HEK293 (cell line): ENCODE data around the gene CPXM1.

Experiments used
- KLF9 ChIP-seq: fragments of 450-650 bp; formaldehyde crosslinking; IDR thresholded peaks from 2 replicates; pipeline ENCODE4 v1.5.1; 2016; ENCODE audit warnings: missing biosample characterization, missing genetic modification characterization, low read depth
- MZF1 ChIP-seq: fragments of 450-650 bp; formaldehyde crosslinking; IDR thresholded peaks from 2 replicates; pipeline ENCODE4 v1.5.1; 2017; ENCODE audit warnings: missing biosample characterization, missing genetic modification characterization, borderline replicate concordance
- YY1 ChIP-seq: fragments of 450-650 bp; formaldehyde crosslinking; IDR thresholded peaks from 2 replicates; pipeline ENCODE4 v1.5.1; 2018; ENCODE audit warnings: missing biosample characterization, missing genetic modification characterization
- ZBTB17 ChIP-seq: fragments of 450-650 bp; formaldehyde crosslinking; IDR thresholded peaks from 2 replicates; pipeline ENCODE4 v1.5.1; 2016; ENCODE audit warnings: missing biosample characterization, missing genetic modification characterization
- ZNF175 ChIP-seq: fragments of 450-650 bp; formaldehyde crosslinking; IDR thresholded peaks from 2 replicates; pipeline ENCODE4 v1.5.1; 2016; ENCODE audit warnings: missing biosample characterization, missing genetic modification characterization
- ZNF529 ChIP-seq: fragments of 450-650 bp; formaldehyde crosslinking; IDR thresholded peaks from 2 replicates; pipeline ENCODE4 v1.5.1; 2017; ENCODE audit warnings: missing genetic modification characterization, missing biosample characterization; ENCODE audit not compliant: insufficient replicate concordance
- ZNF558 ChIP-seq: fragments of 450-650 bp; formaldehyde crosslinking; IDR thresholded peaks from 2 replicates; pipeline ENCODE4 v1.5.1; 2016; ENCODE audit warnings: missing biosample characterization, missing genetic modification characterization
- ZNF670 ChIP-seq: fragments of 450-650 bp; formaldehyde crosslinking; IDR thresholded peaks from 2 replicates; pipeline ENCODE4 v1.5.1; 2016; ENCODE audit warnings: missing biosample characterization, missing genetic modification characterization, low read depth
- ZSCAN23 ChIP-seq: fragments of 450-650 bp; formaldehyde crosslinking; IDR thresholded peaks from 2 replicates; pipeline ENCODE4 v1.5.1; 2016; ENCODE audit warnings: missing biosample characterization, missing genetic modification characterization
- TF ChIP-seq, protein P1 (sequence below): IDR thresholded peaks from 2 replicates; pipeline ENCODE4 v1.6.1; 2011; ENCODE audit warnings: mild to moderate bottlenecking, low read depth, low read length, borderline replicate concordance
- TF ChIP-seq, protein P2 (sequence below): fragments of 450-650 bp; formaldehyde crosslinking; IDR thresholded peaks from 2 replicates; pipeline ENCODE4 v1.5.1; 2016; ENCODE audit warnings: missing biosample characterization, missing genetic modification characterization
- TF ChIP-seq, protein P3 (sequence below): fragments of 450-650 bp; formaldehyde crosslinking; IDR thresholded peaks from 2 replicates; pipeline ENCODE4 v1.5.1; 2016; ENCODE audit warnings: missing biosample characterization, missing genetic modification characterization, borderline replicate concordance

- TF ChIP-seq, protein P1, sequence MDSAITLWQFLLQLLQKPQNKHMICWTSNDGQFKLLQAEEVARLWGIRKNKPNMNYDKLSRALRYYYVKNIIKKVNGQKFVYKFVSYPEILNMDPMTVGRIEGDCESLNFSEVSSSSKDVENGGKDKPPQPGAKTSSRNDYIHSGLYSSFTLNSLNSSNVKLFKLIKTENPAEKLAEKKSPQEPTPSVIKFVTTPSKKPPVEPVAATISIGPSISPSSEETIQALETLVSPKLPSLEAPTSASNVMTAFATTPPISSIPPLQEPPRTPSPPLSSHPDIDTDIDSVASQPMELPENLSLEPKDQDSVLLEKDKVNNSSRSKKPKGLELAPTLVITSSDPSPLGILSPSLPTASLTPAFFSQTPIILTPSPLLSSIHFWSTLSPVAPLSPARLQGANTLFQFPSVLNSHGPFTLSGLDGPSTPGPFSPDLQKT: no peak
- TF ChIP-seq KLF9 (tag by site-specific recombination): no peak
- TF ChIP-seq MZF1 (tag by site-specific recombination): no peak
- TF ChIP-seq, protein P2, sequence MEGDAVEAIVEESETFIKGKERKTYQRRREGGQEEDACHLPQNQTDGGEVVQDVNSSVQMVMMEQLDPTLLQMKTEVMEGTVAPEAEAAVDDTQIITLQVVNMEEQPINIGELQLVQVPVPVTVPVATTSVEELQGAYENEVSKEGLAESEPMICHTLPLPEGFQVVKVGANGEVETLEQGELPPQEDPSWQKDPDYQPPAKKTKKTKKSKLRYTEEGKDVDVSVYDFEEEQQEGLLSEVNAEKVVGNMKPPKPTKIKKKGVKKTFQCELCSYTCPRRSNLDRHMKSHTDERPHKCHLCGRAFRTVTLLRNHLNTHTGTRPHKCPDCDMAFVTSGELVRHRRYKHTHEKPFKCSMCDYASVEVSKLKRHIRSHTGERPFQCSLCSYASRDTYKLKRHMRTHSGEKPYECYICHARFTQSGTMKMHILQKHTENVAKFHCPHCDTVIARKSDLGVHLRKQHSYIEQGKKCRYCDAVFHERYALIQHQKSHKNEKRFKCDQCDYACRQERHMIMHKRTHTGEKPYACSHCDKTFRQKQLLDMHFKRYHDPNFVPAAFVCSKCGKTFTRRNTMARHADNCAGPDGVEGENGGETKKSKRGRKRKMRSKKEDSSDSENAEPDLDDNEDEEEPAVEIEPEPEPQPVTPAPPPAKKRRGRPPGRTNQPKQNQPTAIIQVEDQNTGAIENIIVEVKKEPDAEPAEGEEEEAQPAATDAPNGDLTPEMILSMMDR (tag by site-specific recombination): no peak
- TF ChIP-seq ZNF670 (tag by site-specific recombination): no peak
- no peak for TF ChIP-seq ZNF558 (tag by site-specific recombination)
- TF ChIP-seq ZNF529 (tag by site-specific recombination): no peak
- TF ChIP-seq ZBTB17: no peak
- no peak for TF ChIP-seq YY1 (tag by site-specific recombination)
- TF ChIP-seq, protein P3, sequence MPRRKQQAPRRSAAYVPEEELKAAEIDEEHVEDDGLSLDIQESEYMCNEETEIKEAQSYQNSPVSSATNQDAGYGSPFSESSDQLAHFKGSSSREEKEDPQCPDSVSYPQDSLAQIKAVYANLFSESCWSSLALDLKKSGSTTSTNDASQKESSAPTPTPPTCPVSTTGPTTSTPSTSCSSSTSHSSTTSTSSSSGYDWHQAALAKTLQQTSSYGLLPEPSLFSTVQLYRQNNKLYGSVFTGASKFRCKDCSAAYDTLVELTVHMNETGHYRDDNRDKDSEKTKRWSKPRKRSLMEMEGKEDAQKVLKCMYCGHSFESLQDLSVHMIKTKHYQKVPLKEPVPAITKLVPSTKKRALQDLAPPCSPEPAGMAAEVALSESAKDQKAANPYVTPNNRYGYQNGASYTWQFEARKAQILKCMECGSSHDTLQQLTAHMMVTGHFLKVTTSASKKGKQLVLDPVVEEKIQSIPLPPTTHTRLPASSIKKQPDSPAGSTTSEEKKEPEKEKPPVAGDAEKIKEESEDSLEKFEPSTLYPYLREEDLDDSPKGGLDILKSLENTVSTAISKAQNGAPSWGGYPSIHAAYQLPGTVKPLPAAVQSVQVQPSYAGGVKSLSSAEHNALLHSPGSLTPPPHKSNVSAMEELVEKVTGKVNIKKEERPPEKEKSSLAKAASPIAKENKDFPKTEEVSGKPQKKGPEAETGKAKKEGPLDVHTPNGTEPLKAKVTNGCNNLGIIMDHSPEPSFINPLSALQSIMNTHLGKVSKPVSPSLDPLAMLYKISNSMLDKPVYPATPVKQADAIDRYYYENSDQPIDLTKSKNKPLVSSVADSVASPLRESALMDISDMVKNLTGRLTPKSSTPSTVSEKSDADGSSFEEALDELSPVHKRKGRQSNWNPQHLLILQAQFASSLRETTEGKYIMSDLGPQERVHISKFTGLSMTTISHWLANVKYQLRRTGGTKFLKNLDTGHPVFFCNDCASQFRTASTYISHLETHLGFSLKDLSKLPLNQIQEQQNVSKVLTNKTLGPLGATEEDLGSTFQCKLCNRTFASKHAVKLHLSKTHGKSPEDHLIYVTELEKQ (tag by site-specific recombination): no peak
- TF ChIP-seq ZSCAN23: no peak
- no peak for TF ChIP-seq ZNF175 (tag by site-specific recombination)
Measured at GRCh38 chr20:2820896-2821869, 20.8 kb upstream of the CPXM1 start.
